H1 (cell line): Measurements from ENCODE around the gene MYO16. TPM values are rescaled to one million over a fixed set of nuclear protein-coding genes. Genes with fewer than 3 reads are reported as not detected.

Source experiments
- CHD7 ChIP-seq: fragments of 300-600 bp; sonication (generic); IDR thresholded peaks from 2 replicates; pipeline ENCODE4 v1.7.1; 2012; ENCODE audit warnings: low read length, moderate library complexity, mild to moderate bottlenecking, inconsistent platforms; ENCODE audit not compliant: insufficient replicate concordance
- NANOG ChIP-seq: IDR thresholded peaks from 2 replicates; pipeline ENCODE4 v1.6.1; 2011; ENCODE audit warnings: low read length, low read depth, mild to moderate bottlenecking, inconsistent platforms; ENCODE audit not compliant: insufficient read depth, poor library complexity, severe bottlenecking
- NRF1 ChIP-seq: IDR thresholded peaks from 2 replicates; pipeline ENCODE4 v1.6.1; 2011; ENCODE audit warnings: mild to moderate bottlenecking, low read depth, low read length, improper control_type of control experiment
- polyA plus RNA-seq, 7 experiments: library from polyadenylated mRNA; depleted of rRNA in 3 of 7; stranded (reverse) in 5 of 7; unstranded in 2 of 7; fragments of >200 nt in 5 of 7; fragments of 200-250 nt in 2 of 7; gene quantifications; 1 replicate in 5 of 7; 2 replicates in 1 of 7; 4 replicates in 1 of 7; pipeline versions ENCODE4 v1.2.1 to v1.2.3, GENCODE V29; 2011 to 2013; ENCODE audit warnings: missing spikeins in 2 of 7, mixed read lengths in 2 of 7
- total RNA-seq: library from RNA; stranded (reverse); fragmentation: NEBNext Ultra II Directional; extraction: Animal tissue kit (Norgen Biotek cat#: 25700); gene quantifications from 2 replicates; pipeline ENCODE4 v1.2.1, GENCODE V29; 2021

MYO16 gene
- total and polyA plus RNA-seq, 2 of the 8 experiments (the other 6 are each of a cell fraction or from before 2014, with no cell fraction given) = 0.02 to 0.22 TPM

GRCh38 chr13:109198585-109198984 is 569.2 kb downstream of the MYO16 start (continued):
- TF ChIP-seq CHD7 = no peak
- no peak for TF ChIP-seq NANOG
- no peak for TF ChIP-seq NRF1
